ENCODE measurements around the gene UNC5CL.
"Not testable (repeated sequence)": the region's sequence is repeated elsewhere in the genome, so short reads cannot be mapped to it uniquely, and the experiment has no call there.

Gene UNC5CL

DNA sequence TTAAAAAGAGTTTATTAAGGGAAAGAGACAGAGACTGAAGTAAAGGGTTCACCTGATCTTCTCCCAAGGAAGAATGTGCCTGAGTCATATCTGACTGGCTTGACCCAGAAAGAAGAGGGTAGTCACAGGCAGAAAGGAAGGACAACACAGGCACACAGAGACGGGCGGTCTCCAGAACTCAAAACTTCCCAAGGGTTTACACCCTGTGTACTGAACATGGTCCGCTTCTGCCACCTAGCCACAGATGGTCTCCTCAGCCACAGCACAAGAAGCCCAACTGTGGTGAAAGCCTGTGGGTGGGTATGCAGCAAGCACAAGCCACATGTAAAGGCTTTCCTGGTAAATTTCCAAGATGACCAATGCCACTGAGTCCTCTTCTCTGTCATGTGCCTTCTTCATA lies 17.2 kb downstream of the UNC5CL start:
- TF ChIP-seq TAF1 (IDR thresholded peaks at IDR 0.05; ENCODE audit: borderline replicate concordance, low read depth, low read length) (no peak), POLR2AphosphoS5 (IDR thresholded peaks at IDR 0.05; ENCODE audit: low read depth, low read length) (no peak), POLR2A (IDR thresholded peaks at IDR 0.05; ENCODE audit: low read depth, low read length) (no peak)
- no peak for DNase-seq (ENCODE audit: insufficient read length)
- FAIRE-seq: no peak

DNA sequence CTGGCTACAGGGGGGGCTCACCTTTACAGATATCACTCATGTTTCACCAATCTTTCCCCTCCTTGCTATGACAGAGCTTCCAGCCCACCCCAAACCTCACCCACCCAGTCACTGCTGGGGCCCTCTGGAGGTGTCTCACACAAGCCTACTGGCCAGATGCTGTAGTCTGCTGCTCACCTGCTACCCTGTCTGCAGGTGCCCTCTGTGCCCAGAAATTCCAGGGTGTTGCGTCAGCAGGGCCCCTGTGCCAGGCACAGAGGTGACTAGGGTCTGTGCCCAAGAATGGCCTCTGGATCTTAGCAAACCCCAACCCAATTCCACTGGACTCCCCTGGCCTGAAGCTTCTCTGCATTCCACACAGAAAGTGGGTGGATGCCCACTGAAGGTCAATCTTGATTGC lies 21.4 kb downstream of the UNC5CL start:
- FAIRE-seq: no peak
- DNase-seq (ENCODE audit: insufficient read length): no peak
- TF ChIP-seq TAF1 (IDR thresholded peaks at IDR 0.05; ENCODE audit: borderline replicate concordance, low read depth, low read length) (no peak), POLR2A (IDR thresholded peaks at IDR 0.05; ENCODE audit: low read depth, low read length) (no peak), POLR2AphosphoS5 (IDR thresholded peaks at IDR 0.05; ENCODE audit: low read depth, low read length) (no peak)

- FAIRE-seq; DNase-seq (ENCODE audit: insufficient read length): not testable (repeated sequence)
These were observed 23.2 kb downstream of the UNC5CL start for GRCh38 chr6:41015860-41016259.

DNA sequence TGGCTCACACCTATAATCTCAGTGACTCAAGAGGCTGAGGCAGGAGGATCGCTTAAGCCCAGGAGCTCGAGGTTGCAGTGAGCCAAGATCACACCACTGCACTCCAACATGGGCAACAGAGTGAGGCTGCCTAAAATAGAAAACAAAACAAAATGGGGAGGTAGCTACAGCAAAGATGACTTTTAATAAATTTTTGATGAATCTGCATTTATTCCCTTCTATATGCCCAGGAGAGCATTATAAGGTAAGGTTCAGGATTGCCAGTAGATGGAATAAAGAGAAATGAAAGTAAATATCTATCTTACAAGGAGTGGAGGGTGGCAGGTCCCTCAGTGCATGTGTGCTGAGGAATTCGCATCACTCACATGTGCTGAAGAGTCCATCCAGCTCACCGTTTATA lies 24.2 kb downstream of the UNC5CL start:
- DNase-seq (ENCODE audit: insufficient read length) (no peak), FAIRE-seq (no peak)
- TF ChIP-seq TAF1 (IDR thresholded peaks at IDR 0.05; ENCODE audit: borderline replicate concordance, low read depth, low read length): no peak
- TF ChIP-seq POLR2AphosphoS5 (IDR thresholded peaks at IDR 0.05; ENCODE audit: low read depth, low read length): no peak
- no peak for TF ChIP-seq POLR2A (IDR thresholded peaks at IDR 0.05; ENCODE audit: low read depth, low read length)

- FAIRE-seq (no peak), DNase-seq (ENCODE audit: insufficient read length) (no peak)
- TF ChIP-seq POLR2A (IDR thresholded peaks at IDR 0.05; ENCODE audit: low read depth, low read length) (no peak), TAF1 (IDR thresholded peaks at IDR 0.05; ENCODE audit: borderline replicate concordance, low read depth, low read length) (no peak), POLR2AphosphoS5 (IDR thresholded peaks at IDR 0.05; ENCODE audit: low read depth, low read length) (no peak)
These were observed 25.4 kb downstream of the UNC5CL start for GRCh38 chr6:41013466-41014153.

DNA sequence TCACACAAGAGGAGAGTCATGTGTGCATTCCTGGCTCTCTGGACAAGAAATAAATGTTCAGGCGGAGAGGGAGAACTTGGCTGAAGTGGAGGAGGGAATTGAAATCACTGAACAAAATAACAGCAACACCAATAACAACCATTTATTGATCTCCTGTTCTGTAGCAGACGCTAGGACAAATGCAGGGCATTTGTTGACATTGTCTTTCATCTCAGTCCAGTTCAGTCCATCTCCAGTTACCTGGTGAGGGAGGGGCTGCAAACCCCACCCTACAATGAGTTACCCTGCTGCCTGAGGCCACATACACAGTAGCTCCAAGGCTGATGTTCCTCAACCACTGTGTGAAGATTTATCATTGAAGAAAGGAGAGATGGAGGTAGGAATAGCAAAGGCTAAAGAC lies 27.3 kb downstream of the UNC5CL start:
- no peak for FAIRE-seq
- no peak for DNase-seq (ENCODE audit: insufficient read length)
- TF ChIP-seq POLR2AphosphoS5 (IDR thresholded peaks at IDR 0.05; ENCODE audit: low read depth, low read length) (no peak), TAF1 (IDR thresholded peaks at IDR 0.05; ENCODE audit: borderline replicate concordance, low read depth, low read length) (no peak), POLR2A (IDR thresholded peaks at IDR 0.05; ENCODE audit: low read depth, low read length) (no peak)

GRCh38 chr6:41009669-41010068 lies 29.4 kb downstream of the UNC5CL start:
- no peak for FAIRE-seq
- no peak for DNase-seq (ENCODE audit: insufficient read length)
- TF ChIP-seq POLR2AphosphoS5 (IDR thresholded peaks at IDR 0.05; ENCODE audit: low read depth, low read length): no peak
- TF ChIP-seq TAF1 (IDR thresholded peaks at IDR 0.05; ENCODE audit: borderline replicate concordance, low read depth, low read length): no peak
- TF ChIP-seq POLR2A (IDR thresholded peaks at IDR 0.05; ENCODE audit: low read depth, low read length): no peak

DNA sequence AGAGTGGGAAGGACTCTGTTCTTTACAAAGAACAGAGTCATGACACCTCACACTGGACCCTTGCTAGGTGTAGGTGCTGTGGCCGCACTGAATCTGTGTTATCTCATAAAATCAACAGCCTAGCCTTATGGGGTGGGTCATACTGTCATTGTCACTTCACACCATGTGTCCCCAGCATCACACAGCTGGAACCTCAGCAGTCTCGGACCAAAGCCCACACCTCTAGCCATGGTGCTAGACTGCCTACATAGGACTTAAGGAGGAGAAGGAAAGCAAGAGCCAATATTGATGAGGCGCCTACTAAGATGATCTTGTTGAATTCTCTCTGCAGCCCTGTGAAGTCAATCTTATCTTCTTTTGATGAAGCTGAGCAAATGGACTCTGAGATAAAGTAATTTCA lies 31.0 kb downstream of the UNC5CL start:
- no peak for FAIRE-seq
- no peak for DNase-seq (ENCODE audit: insufficient read length)
- no peak for TF ChIP-seq TAF1 (IDR thresholded peaks at IDR 0.05; ENCODE audit: borderline replicate concordance, low read depth, low read length)
- no peak for TF ChIP-seq POLR2A (IDR thresholded peaks at IDR 0.05; ENCODE audit: low read depth, low read length)
- no peak for TF ChIP-seq POLR2AphosphoS5 (IDR thresholded peaks at IDR 0.05; ENCODE audit: low read depth, low read length)

GRCh38 chr6:41006980-41007379 lies 32.0 kb downstream of the UNC5CL start:
- not testable (repeated sequence) for DNase-seq (ENCODE audit: insufficient read length); FAIRE-seq

DNA sequence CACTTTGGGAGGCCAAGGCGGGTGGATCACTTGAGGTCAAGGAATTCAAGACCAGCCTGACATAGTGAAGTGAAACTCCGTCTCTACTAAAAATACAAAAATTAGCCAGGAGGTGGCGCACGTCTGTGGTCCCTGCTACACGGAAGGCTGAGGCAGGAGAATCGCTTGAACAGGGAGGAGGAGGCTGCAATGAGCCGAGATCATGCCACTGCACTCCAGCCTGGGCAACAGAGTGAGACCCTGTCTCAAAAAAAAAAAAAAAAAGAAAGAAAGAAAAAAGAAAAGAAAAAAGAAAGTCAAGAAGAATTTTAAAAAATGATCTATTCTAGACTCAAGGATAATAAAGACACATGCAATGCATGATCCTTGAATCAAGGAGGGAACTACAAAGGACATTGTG lies 32.8 kb downstream of the UNC5CL start:
- FAIRE-seq; DNase-seq (ENCODE audit: insufficient read length): not testable (repeated sequence)

DNA sequence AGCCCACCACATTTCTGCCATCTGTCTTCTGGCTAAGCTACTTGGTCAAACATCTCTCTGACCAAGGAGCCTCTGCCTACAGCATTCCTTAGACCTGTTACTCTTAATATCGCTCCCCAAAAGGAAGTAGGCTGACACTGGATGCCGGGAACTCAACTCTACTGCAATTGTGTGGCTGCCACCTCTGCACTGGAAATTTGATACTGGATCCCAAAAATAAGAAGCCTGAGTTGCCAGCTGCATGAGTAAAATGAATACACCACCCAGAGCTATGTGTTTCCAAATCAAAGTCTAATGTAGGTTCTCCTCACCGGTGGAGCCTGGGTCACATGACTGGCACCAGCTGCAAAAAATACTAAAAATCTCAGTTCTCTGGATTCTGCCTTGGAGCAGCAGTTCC lies 36.9 kb downstream of the UNC5CL start:
- FAIRE-seq: no peak
- no peak for DNase-seq (ENCODE audit: insufficient read length)
- TF ChIP-seq POLR2A (IDR thresholded peaks at IDR 0.05; ENCODE audit: low read depth, low read length): no peak
- no peak for TF ChIP-seq TAF1 (IDR thresholded peaks at IDR 0.05; ENCODE audit: borderline replicate concordance, low read depth, low read length)
- TF ChIP-seq POLR2AphosphoS5 (IDR thresholded peaks at IDR 0.05; ENCODE audit: low read depth, low read length): no peak

- FAIRE-seq: no peak
- no peak for DNase-seq (ENCODE audit: insufficient read length)
- TF ChIP-seq POLR2AphosphoS5 (IDR thresholded peaks at IDR 0.05; ENCODE audit: low read depth, low read length): no peak
- TF ChIP-seq TAF1 (IDR thresholded peaks at IDR 0.05; ENCODE audit: borderline replicate concordance, low read depth, low read length): no peak
- no peak for TF ChIP-seq POLR2A (IDR thresholded peaks at IDR 0.05; ENCODE audit: low read depth, low read length)
These were observed 38.8 kb downstream of the UNC5CL start for GRCh38 chr6:41000248-41000647.

GRCh38 chr6:40999569-40999968 lies 39.5 kb downstream of the UNC5CL start:
- DNase-seq (ENCODE audit: insufficient read length) (no peak), FAIRE-seq (no peak)
- TF ChIP-seq TAF1 (IDR thresholded peaks at IDR 0.05; ENCODE audit: borderline replicate concordance, low read depth, low read length): no peak
- TF ChIP-seq POLR2AphosphoS5 (IDR thresholded peaks at IDR 0.05; ENCODE audit: low read depth, low read length): no peak
- no peak for TF ChIP-seq POLR2A (IDR thresholded peaks at IDR 0.05; ENCODE audit: low read depth, low read length)
